ENCODE data around the gene RYR2.

Gene RYR2

DNA sequence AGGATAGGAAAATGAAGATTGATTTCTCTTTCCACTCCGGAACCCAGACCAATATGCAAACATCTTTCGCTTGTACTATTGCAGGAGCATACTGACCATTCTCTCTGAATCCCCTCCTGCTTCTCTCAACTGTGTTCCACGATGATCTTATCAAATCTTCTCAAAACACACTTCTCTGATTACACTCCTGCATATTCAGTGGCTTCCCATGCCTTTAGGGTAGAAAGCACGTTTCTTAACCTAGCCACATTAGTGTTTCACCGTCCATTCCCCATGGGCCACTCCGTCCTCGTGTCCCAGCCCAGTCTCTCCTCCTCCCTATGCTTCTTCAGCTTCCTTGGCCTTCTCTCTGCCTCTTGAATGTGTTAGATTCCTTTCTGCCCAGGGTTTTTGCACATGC, 650.3 kb downstream of the RYR2 start:
- DNase-seq = no peak

DNA sequence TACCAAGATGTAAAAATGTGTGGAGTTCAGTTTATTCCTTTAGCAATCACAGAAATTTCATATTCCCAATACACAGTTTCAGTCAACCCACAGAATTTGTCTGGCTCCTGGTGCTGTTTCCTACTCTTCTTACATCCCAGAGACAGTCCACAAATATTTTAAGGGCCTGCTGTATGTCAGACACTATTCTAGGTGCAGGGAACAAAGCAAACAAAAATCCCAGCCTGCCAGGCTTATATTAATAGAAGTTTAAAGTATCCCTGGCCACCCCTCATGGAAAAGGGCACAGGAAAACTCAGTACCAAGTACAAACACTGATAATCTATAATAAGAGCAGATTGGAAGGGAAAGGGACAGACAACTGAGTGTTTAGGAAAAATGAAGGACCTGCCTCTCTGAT, 653.9 kb downstream of the RYR2 start:
- DNase-seq = no peak

DNA sequence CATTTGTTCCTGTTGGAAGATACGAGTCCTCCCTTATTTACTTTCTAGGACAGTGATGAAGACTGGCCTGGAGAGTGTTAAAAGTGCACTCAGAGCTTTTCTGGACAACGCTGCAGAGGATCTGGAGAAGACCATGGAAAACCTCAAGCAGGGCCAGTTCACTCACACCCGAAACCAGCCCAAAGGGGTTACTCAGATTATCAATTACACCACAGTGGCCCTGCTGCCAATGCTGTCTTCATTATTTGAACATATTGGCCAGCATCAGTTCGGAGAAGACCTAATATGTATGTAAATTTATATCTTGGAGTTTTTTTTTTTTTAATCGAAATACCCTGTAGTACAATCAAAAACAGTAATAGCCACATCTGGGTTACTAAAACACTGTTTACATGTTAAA, 658.2 kb downstream of the RYR2 start:
- no peak for DNase-seq

DNA sequence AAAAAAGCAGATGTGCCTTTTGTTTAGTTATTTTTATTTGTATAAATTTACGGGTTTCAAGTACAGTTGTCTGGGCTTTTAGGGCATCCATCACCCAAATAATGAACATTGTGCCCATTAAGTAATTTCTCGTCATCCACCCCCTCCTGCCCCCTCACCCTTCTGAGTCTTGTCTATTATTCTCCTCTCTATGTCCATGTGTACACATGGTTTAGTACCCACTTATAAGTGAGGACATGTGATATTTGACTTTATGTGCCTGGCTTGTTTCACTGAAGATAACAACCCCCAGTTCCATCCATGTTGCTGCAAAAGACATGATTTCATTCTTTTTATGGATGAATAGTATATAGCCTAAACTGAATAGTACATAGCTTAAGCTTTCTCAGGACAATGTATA, 659.5 kb downstream of the RYR2 start:
- DNase-seq = no peak

DNA sequence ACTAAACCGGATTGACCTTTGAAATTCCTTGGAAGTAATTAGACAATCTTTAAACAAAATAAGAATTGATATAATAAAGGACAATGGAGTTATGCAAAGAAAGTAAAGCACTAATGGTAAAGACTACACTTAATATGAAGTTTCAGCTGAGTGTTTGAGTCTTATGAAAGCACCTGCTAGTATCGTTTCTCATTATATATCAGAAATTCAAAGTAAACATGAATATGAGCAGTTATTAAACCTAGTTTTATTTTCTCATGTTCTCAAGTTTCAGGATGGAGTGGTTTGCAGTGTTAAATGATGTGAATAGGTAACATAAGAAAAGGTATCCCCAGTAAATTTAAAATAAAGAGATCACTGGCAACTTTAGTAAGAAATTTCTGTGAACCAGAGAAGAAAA, 660.2 kb downstream of the RYR2 start:
- DNase-seq = no peak

DNA sequence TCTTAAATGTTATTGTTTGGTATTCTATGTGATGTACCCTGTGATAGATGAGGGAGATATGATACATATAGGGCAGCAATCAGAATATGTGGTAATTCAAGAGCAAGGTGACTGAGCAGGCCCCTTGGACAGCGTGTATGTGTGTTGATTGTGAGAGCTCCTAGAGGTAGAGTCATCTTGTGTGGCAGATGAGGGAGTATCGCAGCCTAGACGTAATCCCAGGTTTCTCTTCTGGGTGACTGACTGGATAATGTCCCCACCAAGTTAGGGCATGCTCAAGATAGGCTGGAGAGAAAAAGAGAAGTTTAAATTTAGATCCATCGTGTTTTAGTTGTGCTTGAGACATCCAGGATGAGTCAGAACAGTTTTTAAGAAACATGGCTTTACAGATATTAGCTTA, 663.5 kb downstream of the RYR2 start:
- no peak for DNase-seq

DNA sequence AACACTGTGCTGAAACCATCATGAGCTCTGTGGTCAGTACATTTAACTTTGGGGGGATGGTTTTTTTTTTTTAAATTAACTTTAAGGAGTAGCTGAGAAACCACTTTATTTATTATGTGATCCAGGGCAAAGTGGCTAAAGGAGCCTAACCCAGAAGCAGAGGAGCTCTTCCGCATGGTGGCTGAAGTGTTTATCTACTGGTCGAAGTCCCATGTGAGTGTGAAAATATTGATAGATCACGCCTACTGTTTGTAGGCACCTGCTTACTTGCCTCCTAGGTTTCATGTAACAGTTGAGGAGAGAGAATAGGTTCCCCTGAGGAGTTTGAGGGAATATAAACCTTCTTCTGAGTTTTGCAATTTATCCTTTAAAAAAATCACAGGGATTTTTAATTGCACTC, 667.4 kb downstream of the RYR2 start:
- DNase-seq = no peak

DNA sequence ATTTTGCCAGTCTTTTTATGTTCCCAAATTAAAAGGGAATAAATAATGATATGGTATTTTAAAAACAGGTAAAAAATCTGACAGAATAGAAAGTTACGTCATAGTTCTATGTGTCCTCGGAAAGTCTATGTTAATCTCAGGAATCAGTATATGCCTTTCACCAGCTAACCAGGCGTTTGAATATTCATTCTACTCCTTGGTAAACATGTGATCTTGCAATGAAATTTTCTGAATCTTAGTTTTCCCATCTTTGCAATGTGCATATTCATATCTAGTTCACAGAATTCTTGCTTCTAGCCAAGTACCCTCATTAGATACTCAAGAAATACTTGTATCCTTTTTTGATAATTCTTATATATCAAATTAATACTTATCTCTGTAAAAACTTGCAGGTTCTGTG, 669.3 kb downstream of the RYR2 start:
- no peak for DNase-seq

DNA sequence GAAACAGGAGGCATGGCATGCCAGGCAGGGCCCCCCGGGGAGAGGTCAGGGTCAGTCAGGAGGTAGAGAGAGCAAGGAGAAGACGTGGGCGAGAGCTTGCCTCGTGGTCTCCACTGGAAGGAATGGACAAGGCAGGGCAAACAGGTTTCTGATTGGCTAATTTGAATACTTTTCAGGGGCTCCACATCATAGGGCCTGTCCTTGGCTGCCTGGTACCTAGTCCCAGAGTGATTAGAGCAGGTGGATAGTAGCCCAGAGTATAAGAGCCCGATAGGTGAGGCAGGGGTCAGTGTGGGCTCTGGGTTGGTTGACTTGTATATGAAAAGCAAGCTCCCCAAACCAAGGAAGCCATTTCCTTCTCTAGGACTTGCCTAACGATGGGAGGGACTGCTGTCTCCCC, 670.1 kb downstream of the RYR2 start:
- DNase-seq = no peak

DNA sequence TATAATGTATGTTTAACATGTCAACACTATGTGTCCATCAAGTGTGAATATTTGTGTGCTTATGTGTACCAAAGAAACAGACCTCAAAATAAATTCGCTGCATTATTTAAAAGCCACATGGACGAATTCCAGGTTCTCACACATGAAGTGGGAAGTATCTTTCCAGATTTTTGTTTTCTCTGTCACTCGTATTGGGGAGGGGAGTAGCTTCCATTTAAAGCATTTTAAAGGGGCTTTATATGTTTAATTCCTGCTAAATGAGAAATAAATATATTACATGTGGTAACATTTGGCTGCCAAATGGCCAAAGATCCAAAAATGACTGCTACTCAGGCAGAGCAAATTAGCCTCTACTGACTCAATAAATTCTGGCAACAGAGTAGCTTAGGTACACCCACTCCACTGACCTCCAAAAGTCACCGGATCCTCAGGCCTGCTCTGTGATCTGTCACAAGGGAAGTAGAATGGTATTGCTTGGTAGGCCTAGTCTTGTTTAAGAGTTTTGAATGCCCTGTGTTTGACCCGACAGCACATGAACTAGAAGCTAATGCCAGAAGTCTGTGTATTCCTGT, 670.7 kb downstream of the RYR2 start:
- no peak for DNase-seq

DNA sequence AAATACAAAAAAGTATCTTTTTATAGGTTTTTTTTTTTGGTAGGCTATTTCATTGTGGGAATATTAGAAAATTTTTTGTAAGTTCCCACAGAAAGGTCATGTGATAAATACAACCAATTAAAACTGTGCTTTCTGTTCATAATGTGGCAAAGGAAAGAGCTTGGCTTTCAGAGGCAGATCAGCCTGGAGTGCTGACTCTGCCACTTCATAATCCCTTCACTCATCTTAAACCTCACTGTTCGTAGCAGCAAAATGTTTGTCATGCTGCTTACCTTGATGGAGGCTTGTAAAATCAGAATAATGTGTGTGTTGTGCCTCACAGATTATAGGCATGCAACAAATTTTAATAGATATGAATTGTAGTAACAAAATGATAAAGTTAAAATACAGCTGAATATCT, 671.9 kb downstream of the RYR2 start:
- no peak for DNase-seq

DNA sequence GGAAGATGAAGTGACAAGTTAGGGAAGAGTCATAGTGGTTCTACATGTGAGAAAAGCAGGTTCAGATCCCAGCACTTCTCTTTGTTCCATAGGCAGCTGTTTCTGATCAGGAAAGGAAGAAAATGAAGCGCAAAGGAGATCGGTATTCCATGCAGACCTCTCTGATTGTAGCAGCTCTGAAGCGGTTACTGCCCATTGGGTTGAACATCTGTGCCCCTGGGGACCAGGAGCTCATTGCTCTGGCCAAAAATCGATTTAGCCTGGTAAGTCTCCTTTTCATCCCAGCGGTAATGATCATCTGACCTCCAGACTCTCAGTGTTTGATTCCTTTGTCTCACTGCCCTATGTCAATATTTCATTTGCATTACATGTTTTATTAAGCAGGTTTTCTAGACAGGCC, 675.1 kb downstream of the RYR2 start:
- no peak for DNase-seq

DNA sequence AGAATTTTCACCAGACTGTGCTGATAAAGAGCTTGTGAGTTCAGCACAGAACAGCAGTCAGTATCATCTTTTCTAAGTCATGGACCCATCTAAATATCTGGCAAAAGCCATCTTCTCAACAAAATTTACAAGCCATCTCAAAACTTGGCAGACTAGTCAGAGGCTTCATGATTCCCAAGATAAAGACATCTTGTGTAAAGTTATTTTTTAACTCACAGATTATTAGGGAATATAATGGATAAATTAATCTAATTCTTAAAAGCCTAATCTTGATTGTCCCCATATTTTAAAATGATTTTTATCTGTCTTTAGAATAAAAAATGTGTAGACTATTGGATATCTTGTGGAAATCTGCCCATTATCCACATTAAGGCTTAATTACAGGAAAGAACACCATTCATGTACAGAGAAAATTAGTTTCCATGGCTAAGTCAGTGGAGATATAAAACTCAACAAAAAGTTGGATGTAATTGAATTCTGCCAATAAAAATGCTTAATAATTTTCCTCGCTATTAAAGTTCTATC, 688.9 kb downstream of the RYR2 start:
- DNase-seq = no peak

DNA sequence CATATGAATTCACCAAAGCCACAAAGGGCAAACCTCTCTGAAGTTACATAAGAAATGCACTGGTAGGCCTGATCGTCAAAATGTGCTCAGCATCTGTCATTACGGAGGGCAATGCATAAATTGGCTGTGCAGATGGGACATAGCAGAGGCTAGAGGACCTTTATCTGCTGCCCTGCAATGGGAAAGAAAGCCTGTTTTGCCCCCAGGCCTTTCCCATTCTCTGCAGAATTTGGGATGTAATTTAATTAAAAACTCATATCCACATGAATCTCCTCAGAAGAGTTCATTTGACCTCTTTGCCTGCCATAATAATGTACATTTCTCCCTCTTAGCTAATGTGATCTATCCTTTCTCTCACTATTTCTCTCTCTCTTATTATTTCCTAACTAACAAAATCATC, 690.7 kb downstream of the RYR2 start:
- no peak for DNase-seq

DNA sequence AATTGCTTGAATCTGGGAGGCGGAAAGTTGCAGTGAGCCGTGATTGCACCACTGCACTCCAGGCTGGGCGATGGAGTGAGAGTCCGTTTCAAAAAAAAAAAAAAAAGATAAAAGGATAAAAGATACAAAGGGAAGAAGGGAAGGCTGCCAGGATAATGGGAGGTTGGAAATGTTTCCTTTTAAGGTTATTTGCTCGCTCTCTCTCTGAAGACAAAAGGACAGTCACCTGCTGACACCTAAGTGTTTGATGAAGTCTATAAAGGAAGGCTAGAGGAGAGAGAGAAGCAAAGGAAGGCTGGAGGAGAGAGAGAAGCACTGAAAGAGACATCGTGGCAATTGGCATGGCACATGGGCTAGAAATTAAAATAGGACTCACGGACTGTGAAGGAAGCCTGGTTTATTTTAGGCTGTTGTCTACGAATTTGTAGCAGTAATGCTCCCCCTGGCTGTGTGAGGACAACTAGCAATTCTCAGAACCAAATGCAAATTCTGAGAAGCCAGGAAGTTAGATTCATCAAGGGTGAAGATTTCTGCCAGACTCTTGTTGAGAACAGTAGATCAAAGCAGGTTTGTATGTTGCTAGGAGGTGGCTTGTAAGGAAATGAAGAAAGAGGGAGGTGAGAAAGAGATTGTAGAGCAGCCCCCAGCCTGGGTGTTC, 694.5 kb downstream of the RYR2 start:
- no peak for DNase-seq

DNA sequence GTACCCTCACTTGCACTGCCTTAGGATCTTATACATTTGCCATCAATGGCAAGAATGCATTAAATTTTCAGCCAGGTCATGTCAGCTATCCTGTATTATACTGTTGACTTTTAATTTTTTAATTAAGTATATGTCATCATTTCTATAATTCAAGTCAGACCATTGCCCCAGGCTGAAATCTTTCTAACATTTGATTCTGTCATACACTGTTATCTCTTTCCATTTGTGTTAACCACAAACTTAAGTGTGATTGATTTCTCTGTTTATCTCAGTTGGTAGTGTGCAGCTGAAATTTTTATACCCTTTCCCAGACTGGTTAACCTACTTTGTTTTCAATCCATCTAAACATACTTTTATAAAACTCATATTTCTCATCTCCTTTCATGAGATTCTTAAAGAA, 695.5 kb downstream of the RYR2 start:
- no peak for DNase-seq

DNA sequence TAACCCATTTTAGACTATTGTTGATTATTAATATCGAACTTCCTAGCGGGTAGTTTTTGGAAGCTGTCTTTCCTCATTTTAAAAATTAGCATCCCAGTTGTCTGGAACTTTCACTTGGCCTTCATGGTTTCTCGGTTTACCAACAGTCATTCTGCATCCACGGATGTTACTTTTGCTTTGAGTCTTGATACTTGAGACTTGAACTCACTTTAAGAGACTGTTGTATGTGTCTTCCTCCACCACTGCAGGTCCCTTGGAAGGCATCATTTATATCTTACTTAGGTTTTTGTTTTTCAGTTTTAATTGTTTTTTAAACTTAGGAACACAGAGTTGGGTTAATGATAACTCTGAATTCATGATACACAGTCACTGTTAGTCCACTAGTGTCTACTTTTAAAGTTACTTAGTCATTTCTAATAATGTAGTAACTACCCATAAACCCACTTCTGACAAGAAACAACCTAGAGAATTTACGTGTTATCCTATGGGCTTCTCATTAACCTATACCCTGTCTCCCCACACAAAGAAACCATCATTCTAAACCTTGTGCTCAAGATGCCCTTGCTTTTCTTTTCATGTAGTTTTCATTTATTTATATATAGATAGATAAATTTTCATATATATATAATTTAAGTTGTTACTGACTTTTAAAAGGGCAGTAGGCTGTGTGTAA, 696.1 kb downstream of the RYR2 start:
- DNase-seq = no peak

DNA sequence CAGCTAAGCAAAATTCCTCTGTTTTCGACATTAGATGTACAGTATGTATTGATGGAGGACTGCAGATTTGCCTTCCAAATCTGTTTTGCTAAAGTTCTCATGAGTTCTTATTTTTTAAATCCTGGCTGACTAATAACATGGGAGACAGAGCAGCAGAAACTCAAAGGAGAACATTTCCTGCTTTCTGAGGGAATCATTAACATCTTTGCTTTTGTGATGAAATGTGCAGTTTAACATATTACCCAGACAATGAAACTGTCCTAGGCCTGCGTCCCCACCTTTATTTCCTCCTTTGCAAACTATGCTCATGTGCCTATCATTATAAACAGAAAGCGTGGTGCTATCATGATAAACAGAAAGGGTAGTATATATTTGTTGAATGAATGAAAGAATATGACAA, 698.9 kb downstream of the RYR2 start:
- DNase-seq = no peak

DNA sequence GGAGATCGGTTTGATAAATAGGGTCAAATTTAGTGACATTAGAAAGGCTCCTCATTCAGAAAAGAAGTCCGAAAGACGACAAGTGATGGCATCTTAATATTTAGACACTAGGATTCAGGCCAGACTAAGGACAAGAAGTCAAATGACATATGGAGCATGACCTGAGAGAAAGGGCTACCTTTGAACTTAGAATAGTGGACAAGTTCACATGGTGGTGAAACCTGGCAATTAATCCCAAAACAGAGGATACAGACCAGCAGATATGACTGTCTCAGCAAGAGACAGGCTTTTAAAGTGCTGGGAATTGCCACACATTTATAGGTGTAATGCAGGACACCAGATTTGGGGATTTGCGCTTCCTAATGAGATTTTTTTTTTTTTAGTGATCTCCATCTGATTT, 703.6 kb downstream of the RYR2 start:
- DNase-seq = no peak

DNA sequence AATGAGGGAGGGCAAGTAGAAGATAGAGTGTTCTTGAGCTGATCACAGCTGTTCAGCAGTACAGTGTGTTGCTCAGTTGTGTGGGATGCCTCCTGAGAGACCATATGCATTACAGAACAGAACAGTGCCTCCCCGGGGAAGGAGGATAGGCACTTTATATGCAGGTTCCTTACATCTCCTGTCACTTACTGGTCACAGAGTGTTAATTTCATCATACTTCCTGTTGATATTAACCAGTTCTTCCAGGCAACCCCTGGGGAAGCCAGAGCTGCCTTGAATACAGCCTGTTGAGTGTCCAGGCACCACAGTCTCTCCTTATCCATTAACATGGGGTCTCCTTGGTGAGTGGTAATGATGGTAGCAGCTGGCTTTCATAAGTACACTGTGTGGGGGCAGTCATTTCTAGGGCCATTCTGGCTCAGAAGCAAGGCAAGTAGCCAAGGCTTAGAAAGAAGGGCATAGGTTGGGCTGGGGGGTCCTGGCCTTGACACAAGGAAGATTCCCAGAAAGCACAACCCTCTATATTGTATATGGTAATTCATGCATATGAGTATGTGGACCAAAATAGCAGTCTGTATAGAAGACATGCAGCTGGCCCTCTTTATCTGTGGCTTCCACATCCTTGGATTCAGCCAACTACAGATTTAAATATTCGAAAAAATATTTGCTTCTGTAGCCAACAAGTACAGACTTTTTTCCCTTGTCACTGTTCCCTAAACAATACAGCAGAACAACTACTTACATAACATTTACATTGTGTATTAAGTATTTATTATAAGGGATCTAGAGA, 706.4 kb downstream of the RYR2 start:
- DNase-seq = no peak

DNA sequence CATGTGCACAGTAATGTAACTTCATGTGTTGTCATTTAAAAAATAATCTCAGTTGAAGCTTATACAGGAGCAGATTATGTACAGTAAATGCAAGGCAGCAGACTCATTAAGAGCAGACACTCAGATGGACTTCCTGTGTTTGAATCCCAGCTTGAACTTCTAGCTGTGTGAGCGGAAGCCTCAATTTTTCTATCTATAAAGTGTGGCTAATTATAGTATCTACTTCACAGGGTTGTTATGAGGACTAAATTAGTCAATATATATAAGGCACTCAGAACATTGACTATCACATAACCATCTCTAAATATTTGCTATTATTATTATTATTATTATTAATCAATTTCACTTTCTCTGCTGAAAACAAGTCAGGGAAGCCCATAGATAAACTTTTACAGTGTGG, 707.1 kb downstream of the RYR2 start:
- DNase-seq = no peak

DNA sequence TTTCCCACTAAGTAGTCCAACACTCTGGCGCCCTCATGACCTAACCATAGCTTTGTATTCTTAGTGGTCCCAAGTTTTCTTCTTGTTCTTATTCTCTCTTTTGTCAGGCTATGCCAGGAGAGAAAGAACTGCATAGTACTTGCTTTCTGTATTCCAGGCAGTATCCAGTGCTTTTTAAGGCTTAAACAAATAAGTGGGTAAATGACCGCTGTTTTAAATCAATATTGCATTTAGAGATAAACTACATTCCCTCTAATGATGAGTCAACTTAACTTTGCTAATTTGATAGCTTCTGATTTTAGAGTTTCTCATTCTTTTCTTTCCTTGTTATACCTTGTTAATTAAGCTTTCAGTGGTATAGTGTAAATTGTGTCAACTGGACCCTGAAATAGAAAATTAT, 709.1 kb downstream of the RYR2 start:
- DNase-seq = no peak

DNA sequence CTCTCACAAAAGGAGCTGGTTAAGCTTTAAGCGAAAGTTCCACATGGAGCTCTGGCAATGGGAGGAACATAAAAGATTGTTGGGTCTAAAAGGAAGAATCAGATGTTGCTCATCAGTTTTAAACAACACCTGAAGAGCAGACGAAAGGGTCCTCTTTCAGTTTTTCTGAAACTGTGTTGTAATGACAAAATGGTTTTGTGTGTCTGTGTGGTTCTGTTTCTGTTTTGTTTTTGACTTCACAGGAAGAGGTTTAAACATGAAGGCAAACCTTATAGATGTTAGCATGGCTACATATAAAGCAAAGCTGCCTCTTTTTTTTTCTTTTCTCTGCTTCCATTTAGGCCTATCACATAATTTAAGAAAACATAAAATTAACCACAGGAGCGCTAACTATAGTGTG, 712.6 kb downstream of the RYR2 start:
- no peak for DNase-seq

All from stimulated activated CD4-positive, alpha-beta T cell treated with anti-CD3 and anti-CD28 coated beads, Interleukin-12 subunit alpha, Interleukin-12 subunit beta, amount 100 ng/mL, for 4 hours (primary cell).